HG03095 (cell line): Measurements from ENCODE around the gene TMEM151B.
A peak's percentile ranks its signal among the peaks of the same experiment; 100 is the strongest.

Source experiments
- ATAC-seq: cut with Tn5 transposase; IDR thresholded peaks from one replicate; pipeline ENCODE4 v1.9.1; 2021; ENCODE audit warnings: moderate library complexity; ENCODE audit not compliant: unreplicated experiment

The TMEM151B gene

DNA sequence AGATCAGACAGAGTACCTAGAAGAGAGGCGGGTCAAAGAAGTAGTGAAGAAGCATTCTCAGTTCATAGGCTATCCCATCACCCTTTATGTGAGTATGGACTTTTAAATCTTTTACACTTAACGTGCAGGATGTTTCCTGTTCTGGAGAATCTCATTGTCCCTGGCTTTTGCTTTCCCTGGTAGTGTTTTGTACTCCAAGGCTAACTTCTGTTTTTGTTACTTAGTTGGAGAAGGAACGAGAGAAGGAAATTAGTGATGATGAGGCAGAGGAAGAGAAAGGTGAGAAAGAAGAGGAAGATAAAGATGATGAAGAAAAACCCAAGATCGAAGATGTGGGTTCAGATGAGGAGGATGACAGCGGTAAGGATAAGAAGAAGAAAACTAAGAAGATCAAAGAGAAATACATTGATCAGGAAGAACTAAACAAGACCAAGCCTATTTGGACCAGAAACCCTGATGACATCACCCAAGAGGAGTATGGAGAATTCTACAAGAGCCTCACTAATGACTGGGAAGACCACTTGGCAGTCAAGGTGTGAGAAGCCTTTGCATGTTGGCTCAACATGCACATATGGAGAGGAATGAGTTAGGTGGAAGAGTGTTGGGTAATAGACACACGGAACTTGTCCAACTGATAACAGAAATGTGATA lies 20.1 kb upstream of the TMEM151B start:
- no peak for ATAC-seq

DNA sequence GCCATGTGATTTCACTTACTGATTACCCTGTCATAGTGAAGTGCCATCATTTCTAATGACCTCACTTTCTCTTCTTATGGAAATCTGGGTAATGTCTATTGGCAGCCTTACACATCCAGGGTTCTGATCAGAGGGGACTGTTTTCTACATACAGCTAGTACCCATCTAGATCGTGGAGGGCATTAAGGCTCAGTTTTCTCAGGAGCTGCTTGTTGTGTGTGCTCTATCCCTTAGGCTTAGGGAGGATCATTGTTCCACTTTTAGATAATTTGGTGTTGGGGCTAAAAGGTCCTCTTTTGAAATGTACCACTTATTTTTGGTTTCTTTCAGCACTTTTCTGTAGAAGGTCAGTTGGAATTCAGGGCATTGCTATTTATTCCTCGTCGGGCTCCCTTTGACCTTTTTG lies 19.5 kb upstream of the TMEM151B start:
- no peak for ATAC-seq

DNA sequence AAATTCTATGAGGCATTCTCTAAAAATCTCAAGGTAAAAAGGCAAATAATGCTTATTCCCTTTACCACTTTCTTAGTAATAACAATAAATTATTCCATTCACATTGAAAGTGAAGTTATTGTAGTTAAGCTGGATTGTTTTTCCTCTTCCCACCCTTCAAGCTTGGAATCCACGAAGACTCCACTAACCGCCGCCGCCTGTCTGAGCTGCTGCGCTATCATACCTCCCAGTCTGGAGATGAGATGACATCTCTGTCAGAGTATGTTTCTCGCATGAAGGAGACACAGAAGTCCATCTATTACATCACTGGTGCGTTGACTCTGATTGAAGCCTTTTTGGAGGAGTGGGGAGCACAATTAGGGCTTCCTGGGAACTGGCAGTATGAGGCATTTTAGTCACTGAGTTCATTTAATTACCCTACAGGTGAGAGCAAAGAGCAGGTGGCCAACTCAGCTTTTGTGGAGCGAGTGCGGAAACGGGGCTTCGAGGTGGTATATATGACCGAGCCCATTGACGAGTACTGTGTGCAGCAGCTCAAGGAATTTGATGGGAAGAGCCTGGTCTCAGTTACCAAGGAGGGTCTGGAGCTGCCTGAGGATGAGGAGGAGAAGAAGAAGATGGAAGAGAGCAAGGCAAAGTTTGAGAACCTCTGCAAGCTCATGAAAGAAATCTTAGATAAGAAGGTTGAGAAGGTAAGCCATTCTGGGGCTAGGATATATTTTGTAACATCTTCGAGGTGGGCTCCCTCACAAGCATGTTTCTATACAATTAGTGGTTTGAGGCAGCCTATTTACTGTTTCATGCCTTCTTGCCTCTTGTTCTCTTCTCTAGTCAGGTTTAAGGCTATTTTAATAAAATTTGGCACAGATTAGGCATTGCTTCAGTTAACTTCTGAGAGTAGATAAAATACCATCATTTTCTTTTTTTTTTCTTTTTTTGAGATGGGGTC lies 18.4 kb upstream of the TMEM151B start:
- ATAC-seq: no peak

DNA sequence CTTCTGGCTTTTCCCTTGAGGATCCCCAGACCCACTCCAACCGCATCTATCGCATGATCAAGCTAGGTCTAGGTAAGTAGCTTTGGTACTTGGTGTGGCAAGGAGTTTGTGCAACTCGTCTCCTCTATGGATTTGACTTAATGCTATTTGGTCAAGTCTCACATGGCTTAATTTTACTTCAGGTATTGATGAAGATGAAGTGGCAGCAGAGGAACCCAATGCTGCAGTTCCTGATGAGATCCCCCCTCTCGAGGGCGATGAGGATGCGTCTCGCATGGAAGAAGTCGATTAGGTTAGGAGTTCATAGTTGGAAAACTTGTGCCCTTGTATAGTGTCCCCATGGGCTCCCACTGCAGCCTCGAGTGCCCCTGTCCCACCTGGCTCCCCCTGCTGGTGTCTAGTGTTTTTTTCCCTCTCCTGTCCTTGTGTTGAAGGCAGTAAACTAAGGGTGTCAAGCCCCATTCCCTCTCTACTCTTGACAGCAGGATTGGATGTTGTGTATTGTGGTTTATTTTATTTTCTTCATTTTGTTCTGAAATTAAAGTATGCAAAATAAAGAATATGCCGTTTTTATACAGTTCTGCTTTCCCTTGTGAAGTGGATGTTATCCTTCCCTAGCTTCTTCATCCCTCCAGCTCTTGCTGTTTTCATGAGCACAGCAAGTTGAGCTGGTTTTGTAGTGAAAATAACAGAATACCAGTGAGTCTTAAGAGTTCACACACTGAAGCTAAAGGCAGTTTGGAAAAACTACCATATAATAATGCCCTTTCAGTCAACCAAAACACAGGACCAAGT lies 16.7 kb upstream of the TMEM151B start:
- no peak for ATAC-seq

DNA sequence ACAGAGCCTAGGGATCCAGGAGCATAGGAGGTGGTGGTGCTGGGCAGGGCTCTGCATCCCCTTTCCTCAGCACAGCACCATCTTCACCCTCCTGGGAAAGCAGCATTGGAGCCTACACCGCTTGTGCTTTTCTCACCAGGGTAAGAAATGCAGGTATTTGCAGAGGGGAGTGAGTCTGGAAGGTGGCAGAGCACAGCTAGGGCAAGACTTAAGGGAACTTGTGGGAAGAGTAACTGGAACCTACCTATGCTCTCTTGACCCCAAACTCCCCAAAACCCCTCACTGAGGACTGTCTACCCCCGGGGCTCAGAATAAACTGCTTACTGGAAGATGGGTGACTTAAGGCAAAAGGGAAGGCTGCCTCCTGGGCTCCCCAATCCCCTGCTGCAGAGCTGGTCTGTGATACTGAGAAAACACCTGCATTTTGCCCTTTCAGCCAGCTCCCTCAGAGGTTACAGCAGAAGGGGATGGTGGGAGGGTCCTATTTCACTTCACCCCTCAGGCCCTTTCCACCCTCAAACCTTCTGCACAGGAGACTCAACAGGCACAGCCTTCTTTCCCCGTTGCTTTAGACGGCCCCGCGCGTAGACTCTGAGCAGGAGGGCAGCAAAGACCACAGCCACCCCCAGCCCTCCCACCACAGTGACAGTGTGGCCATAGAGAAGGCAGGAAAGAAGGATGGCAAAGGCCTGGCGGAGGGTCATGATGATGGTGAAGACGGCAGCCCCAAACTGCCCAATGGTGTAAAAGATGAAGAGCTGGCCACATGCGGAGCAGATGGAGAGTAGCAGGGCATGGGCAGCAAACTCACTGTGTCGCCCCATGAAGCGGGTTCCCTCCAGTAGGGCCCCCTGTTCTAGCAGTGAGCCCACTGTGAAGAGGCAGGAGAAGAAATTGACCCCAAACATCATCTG lies 15.8 kb upstream of the TMEM151B start:
- ATAC-seq: no peak

DNA sequence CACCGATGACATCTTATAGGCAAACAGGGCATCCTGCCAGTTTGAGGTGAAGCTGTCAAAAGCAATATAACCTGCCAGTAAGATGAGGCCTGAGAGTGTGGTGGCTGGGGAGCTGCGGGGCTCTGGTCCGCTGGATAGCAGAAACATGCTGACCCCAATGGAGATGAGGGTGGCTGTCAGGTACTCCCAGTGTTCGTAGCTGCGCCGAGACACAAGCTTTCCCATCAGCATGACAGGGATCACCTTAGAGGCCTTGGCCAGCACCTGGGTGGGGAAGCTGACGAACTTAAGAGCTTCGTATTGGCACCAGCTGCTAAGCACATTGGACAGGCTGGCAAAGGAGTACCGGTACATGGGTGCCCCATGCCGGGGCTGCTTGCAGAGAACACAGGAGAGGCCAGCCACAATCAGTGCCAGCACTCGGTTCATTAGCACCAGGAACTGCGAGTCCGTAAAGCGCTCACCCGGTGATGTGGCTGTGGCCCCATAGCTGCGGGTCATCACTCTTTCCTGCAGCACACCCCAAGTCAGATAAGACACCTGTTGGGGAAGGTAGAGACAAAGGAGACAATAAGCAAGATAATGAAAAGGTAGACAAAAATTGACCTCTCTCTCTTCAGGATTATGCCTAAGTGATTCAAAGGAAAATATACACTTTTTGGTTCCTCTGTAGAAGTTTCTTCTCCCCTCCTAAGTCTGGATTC lies 15.0 kb upstream of the TMEM151B start:
- ATAC-seq: no peak

DNA sequence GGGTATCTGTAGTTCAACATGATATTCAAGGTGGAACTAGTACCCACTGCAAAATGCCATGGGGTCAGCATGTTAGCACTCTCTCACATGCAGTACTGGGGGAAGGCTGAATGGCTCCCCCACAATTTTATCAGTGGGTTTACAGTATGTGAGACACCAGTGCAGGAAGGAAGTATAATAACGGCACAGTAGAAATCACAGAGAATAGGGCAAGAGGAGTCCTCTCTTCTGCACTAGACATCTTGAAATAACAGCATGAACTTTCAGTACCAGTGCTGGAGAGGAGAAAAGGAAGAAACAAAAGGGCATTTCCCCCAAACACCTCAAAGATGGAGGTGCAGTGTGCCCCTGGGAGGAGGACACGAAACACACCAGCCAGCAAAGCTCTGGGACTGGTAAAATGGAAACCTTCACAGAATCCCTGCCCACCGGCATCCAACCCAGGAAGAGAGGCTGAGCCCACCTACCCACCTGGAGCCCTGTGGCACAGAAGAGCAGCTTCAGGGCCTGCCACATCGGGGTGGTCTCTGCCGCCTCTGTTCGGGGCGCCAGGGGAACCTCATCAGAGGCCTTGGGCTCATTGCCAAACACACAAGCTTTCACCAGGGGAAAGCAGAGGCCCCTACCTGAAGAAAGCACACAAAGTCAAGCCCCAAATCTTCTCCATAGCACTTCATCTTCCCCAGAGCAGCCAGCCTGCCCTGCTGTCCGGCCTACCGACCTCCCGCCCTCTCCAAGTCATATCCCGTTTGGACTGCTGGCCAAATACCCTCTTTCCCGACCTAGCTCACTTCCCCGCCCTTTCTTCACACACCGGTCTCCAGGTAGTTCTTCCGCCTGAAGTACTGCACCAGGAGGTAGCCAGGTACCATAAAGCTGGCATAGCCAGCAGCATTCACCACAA lies 14.1 kb upstream of the TMEM151B start:
- no peak for ATAC-seq

DNA sequence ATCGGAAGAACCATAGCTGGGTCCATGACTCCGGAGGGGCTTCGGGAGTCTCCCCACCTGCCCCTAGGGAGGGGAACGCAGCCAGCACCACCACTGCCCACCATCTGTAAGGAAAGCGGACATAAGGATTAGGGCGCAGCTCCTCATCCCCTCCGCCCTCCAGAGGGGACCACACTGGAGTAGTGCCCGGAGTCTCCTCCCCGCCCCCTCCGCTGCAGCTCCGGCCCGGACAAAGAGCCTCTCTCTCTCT lies 13.6 kb upstream of the TMEM151B start:
- no peak for ATAC-seq

DNA sequence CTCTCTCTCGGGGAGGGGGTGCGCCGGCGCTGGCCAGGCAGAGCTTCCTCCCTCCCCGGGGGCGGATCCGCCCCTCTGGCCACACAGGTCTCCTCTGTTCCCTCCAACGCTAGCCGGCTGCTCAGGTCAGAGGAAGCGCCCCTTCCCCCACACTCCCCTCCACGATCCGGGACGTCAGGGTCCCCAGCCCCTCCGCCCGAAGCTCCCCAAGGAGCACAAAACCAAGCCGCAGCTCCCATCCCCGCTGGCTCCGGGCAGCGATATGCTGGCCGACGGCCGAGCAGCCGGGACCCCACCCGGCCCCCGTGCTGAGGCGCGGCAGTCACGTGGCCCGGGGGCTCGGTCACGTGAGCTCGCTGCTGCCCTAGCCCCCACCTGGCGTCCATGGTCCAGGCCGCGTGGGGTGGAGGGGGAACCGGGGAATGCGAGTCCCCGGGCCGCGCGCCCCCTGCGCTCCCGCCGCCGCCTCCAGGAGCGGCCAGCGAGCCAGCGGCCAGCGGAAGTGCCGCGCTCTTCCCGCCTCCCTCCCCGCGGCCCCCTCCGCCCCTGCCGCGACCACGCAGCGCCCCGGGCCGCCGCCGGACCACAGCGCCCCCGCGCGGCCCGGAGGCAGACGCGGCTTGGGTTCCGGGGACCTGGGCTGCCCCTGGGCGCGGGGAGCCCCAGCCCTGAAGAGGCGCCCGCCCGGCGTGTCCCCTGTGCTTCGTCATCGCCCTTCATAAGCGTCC lies 13.1 kb upstream of the TMEM151B start, which contains the start of gene SLC35B2:
Gene SLC35B2, minus strand, starts transcription at position 504 of the 728 bp plus-strand sequence. Its CDS starts 118 bp downstream, at position 386.
- ATAC-seq: peak; percentile 46

DNA sequence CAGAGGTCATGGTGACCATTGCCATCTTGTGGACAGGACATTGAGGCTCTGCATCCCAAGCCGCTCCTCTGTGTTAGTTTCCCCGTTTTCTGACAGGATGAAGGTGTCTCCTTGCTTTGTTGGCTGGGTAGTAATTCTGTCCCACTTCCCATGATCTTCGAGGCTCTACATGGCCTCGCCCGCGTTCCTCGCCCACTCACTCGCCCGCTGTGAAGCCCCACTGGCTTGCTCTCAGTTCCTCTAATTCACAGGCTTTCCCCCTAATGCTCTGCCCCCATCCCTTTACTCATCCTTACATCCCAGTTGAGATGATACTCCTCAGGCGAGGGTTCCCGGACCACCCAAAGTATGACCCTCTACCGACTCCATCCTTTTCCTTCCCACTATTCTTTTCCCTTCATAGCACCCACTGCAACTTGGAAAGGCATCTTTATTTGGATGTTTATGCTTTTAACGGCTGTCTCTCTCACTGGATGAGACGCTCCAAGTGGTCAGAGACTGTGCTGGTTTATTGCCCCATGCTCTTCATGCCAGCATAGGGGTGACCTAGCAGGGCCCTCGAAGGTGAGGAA lies 12.4 kb upstream of the TMEM151B start:
- peak; percentile 11 for ATAC-seq

DNA sequence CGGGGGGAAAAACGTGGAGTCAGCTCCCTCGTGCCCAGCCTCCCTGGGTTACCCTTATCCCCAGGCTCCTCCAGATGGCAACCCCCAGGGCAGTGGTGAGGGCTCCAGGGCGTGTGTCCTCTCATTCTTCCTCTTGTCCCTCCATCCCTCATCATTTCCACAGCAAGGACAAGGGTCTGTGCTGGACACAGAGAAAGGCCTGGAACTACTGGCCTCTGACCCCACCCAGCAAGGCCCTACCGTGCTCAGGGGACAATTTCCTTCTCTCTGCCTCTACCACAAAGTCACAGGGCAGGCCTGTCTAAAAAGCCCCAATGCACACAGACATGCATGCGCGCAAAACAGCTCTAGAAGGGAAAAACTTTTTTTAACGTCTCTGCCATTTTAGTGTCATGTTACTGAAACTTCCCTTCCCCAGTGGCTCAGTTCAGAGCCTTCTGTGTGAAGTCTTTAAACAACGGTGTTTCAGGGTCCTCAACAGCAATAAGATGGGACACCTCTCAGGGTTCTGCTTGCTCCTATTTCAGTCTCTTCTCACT lies 11.9 kb upstream of the TMEM151B start:
- ATAC-seq: no peak

DNA sequence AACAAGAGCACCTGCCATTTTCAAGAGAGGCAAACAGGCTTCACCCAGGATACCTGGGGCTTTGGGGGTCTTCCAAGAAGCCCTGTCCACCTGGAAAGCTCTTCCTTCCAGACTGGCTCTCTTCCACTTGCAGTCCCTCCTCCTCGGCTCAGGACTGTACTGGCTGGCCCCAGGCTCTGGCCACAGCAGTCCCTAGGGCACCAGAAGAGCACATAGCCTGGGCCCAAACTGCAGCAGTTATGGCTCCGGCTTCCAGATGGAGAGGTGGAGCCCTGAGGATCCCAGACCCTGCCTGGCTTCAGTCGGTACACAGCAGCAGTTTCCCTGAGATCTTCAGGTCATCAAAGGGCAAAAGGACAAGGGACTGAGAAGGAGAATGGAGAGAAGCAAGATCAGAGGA lies 11.3 kb upstream of the TMEM151B start:
- no peak for ATAC-seq

DNA sequence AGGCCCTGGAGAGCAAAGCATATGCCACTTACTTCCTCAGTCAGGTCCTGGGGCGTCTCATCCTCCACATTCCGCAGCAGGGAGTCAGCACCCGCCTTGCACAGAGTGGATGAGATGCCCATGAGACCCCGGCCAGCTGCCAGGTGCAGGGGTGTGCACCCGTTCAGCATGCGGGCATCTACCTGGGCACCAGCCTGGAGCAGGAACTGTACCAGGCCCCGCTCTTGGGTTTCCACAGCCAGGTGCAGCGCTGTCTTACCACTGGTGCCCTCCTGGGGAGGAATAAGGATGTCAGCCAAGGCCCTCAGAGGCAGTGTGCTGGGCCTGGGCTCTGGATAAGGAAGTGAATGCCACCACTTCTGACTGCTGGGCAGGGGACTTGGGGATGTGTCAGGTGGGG lies 10.2 kb upstream of the TMEM151B start:
- ATAC-seq: no peak

DNA sequence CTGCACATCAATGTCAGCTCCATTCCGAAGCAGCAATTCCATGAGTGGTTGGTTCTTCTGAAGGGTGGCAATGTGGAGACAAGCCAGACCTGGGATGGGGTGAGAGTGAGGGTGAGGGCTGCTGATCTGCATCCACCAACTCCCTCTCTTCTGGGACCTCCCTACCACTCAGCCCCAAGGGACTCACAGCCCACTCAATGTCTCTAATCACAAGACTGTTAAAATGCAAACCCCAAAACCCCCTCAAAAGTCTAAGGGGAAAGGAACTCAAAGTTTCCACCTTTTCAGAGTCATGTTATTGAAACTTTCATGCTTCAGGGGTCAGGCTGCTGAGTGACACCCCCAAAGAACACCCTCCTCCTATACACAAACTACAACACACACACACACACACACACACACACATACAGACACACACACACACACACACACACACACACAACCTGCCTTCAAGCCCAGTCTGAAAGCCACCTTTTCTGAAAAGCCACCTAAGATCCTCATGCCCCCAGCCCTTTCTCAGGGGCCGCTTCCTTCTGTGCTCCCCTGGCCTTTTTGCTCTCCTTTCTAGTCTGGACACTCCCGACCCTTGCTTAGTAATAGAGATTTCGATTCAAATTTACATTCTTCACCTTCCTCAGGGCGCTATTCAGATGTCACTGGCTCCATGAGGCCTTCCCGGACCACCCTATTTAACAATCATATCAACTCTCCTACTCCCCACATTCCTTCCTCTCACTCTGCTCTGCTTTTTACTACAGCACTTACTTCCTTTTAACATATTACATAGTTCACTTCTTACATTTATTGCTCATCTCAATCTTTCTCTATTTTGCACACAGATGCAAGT lies 9.6 kb upstream of the TMEM151B start:
- no peak for ATAC-seq

DNA sequence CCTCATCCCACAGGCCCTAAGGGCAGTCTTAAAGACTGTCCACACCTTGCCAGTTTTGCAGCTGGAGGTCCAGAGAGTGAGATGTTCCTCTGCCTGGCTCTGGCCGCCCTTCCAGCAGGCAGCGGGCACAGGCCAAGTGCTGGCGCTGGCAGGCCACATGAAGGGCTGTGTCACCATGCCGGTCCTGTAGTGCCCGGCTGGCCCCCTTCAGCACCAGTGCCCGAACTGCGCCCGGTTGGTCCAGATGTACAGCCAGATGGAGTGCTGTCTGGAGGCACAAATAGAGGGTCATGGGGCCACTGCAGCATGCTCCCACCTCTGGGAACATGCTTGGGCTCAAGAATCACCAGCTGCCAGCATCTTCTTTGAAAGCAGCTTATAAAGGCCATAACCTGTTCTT lies 8.7 kb upstream of the TMEM151B start:
- ATAC-seq: no peak

DNA sequence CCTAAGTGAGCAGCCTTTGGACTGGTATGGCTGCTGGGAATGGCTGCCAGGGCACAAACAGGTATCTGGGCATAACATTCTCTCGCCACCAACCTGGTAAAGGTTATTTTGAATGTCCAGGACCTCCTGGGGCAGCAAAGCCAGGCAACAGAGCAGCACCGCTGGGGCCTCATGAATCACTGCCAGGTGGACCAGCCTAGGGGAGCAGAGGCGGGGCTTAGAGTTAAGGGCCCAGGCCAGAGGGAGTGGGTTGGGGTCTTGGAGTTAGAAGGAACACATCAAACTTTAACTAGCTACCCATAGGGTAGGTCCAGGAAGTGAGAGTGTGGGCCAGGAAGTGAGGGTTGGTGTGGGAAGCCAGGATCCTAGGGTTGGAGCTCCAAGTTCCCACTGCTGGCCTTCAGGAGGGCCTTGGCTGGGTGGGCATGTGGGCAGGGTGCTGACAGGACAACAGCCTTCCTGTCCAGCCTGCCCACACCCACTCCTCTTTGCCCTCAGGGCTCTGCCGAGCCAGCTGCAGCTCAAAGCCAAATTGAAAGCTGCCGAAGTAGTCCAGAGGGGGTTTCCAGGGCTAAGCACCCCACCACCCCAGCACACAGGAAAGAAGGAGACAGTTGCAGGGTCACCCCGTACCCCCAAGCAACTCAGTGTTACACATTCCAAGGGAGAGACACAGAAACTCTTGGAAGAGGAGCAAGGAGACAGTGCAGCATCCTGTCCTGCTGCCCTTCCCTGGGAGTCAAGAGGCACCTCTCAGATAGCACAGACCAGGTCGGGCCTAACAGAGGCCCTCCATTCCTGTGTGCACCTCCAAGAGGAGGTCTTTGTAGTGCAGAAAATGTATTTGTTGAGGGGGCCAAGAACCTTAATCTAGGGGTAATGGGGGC lies 7.5 kb upstream of the TMEM151B start:
- ATAC-seq: no peak
